HepG2 (cell line): Measurements from ENCODE around the gene PPP1R15B. TPM values are rescaled to one million over a fixed set of nuclear protein-coding genes. Genes with fewer than 3 reads are reported as not detected.

Source experiments
- CCDC6 ChIP-seq: sonication (generic); formaldehyde crosslinking; IDR thresholded peaks from 2 replicates; pipeline ENCODE4 v1.8.1; 2022; ENCODE audit warnings: mild to moderate bottlenecking, missing genetic modification reagents, moderate library complexity
- DMAP1 ChIP-seq: IDR thresholded peaks from 2 replicates; pipeline ENCODE4 v1.6.1; 2016
- GABPB1 ChIP-seq: IDR thresholded peaks from 2 replicates; pipeline ENCODE4 v1.6.1; 2016; ENCODE audit warnings: mild to moderate bottlenecking, missing genetic modification reagents, moderate library complexity, missing compliant biosample characterization
- GATAD2A ChIP-seq: IDR thresholded peaks from 2 replicates; pipeline ENCODE4 v1.6.1; 2016
- GPN1 ChIP-seq: sonication (generic); formaldehyde crosslinking; IDR thresholded peaks from 2 replicates; pipeline ENCODE4 v1.5.1; 2020; ENCODE audit warnings: missing genetic modification reagents, borderline replicate concordance
- NR2F6 ChIP-seq, 2 experiments: IDR thresholded peaks; 2 replicates each; pipeline ENCODE4 v1.6.1; 2016; ENCODE audit warnings: antibody characterized with exemption in 1 of 2, mild to moderate bottlenecking in 1 of 2
- NRL ChIP-seq: sonication (generic); formaldehyde crosslinking; IDR thresholded peaks from 2 replicates; pipeline ENCODE4 v1.5.0; 2020; ENCODE audit warnings: missing genetic modification reagents, mild to moderate bottlenecking, moderate library complexity, borderline replicate concordance
- RARA ChIP-seq: IDR thresholded peaks from 2 replicates; pipeline ENCODE4 v1.6.1; 2016; ENCODE audit warnings: missing genetic modification reagents, missing compliant biosample characterization
- SIN3A ChIP-seq: IDR thresholded peaks from 2 replicates; pipeline ENCODE4 v1.6.1; 2011; ENCODE audit warnings: low read depth, mild to moderate bottlenecking, control low read depth, low read length, borderline replicate concordance
- SOX5 ChIP-seq: IDR thresholded peaks from 2 replicates; pipeline ENCODE4 v1.6.1; 2016; ENCODE audit warnings: borderline replicate concordance
- YEATS2 ChIP-seq: sonication (generic); formaldehyde crosslinking; IDR thresholded peaks from 2 replicates; pipeline ENCODE4 v1.4.0; 2020; ENCODE audit warnings: missing genetic modification reagents, borderline replicate concordance
- ZNF12 ChIP-seq: sonication (generic); formaldehyde crosslinking; IDR thresholded peaks from 2 replicates; pipeline ENCODE4 v1.5.0; 2020; ENCODE audit warnings: missing genetic modification reagents
- ZNF225 ChIP-seq: sonication (generic); formaldehyde crosslinking; IDR thresholded peaks from 2 replicates; pipeline ENCODE4 v1.4.0; 2020; ENCODE audit warnings: mild to moderate bottlenecking, missing genetic modification reagents
- ZNF263 ChIP-seq: sonication (generic); formaldehyde crosslinking; IDR thresholded peaks from 2 replicates; pipeline ENCODE4 v1.4.0; 2020; ENCODE audit warnings: missing genetic modification reagents
- ZNF441 ChIP-seq: sonication (generic); formaldehyde crosslinking; IDR thresholded peaks from 2 replicates; pipeline ENCODE4 v1.7.0; 2021; ENCODE audit warnings: missing genetic modification reagents, borderline replicate concordance
- ZNF607 ChIP-seq: sonication (generic); formaldehyde crosslinking; IDR thresholded peaks from 2 replicates; pipeline ENCODE4 v1.5.1; 2020; ENCODE audit warnings: missing genetic modification reagents, mild to moderate bottlenecking, borderline replicate concordance
- ZNF644 ChIP-seq: IDR thresholded peaks from 2 replicates; pipeline ENCODE4 v1.6.1; 2016; ENCODE audit warnings: low read depth
- ZNF652 ChIP-seq: IDR thresholded peaks from 2 replicates; pipeline ENCODE4 v1.6.1; 2016; ENCODE audit warnings: low read depth, borderline replicate concordance
- ZNF713 ChIP-seq: sonication (generic); formaldehyde crosslinking; IDR thresholded peaks from 2 replicates; pipeline ENCODE4 v1.4.0; 2020; ENCODE audit warnings: mild to moderate bottlenecking, missing genetic modification reagents
- ZNF724P ChIP-seq: sonication (generic); formaldehyde crosslinking; IDR thresholded peaks from 2 replicates; pipeline ENCODE4 v1.8.0; 2022; ENCODE audit warnings: missing genetic modification reagents, borderline replicate concordance
- ZNF746 ChIP-seq: sonication (generic); formaldehyde crosslinking; IDR thresholded peaks from 2 replicates; pipeline ENCODE4 v1.8.0; 2022; ENCODE audit warnings: mild to moderate bottlenecking, missing genetic modification reagents
- ZNF777 ChIP-seq: sonication (generic); formaldehyde crosslinking; IDR thresholded peaks from 2 replicates; pipeline ENCODE4 v1.4.0; 2020; ENCODE audit warnings: missing genetic modification reagents
- ZSCAN9 ChIP-seq: IDR thresholded peaks from 2 replicates; pipeline ENCODE4 v1.6.1; 2016; ENCODE audit warnings: borderline replicate concordance
- polyA plus RNA-seq, 8 experiments: library from polyadenylated mRNA; depleted of rRNA in 3 of 8; stranded (reverse) in 7 of 8; unstranded in 1 of 8; fragments of >200 nt; fragmentation: Illumina TruSeq in 4 of 8; extraction: Trizol in 4 of 8; gene quantifications; 2 replicates each; pipeline versions ENCODE4 v1.2.1 to v1.2.3, GENCODE V29; 2011 to 2016; ENCODE audit warnings: low read depth in 4 of 8, missing spikeins in 1 of 8, mixed read lengths in 1 of 8; ENCODE audit not compliant: insufficient read depth in 1 of 8
- total RNA-seq, 5 experiments: library from RNA; depleted of rRNA; stranded (reverse); fragments of >200 nt; fragmentation: Illumina TruSeq; extraction: Trizol; gene quantifications; 2 replicates each; pipeline ENCODE4 v1.2.3, GENCODE V29; 2016; ENCODE audit warnings: low read depth in 1 of 5
- TF ChIP-seq, protein P1 (sequence below): IDR thresholded peaks from 2 replicates; pipeline ENCODE4 v1.6.1; 2016; ENCODE audit warnings: missing genetic modification reagents, missing compliant biosample characterization
- TF ChIP-seq, protein P2 (sequence below): sonication (generic); formaldehyde crosslinking; IDR thresholded peaks from 2 replicates; pipeline ENCODE4 v1.4.0; 2020; ENCODE audit warnings: mild to moderate bottlenecking, missing genetic modification reagents
- TF ChIP-seq, protein P3 (sequence below): sonication (generic); formaldehyde crosslinking; IDR thresholded peaks from 2 replicates; pipeline ENCODE4 v1.8.0; 2023; ENCODE audit warnings: mild to moderate bottlenecking, missing genetic modification reagents

Gene PPP1R15B
- total and polyA plus RNA-seq, 2 of the 13 experiments (the other 11 are each of a cell fraction or from before 2014, with no cell fraction given) = 13.4 to 23.8 TPM

DNA sequence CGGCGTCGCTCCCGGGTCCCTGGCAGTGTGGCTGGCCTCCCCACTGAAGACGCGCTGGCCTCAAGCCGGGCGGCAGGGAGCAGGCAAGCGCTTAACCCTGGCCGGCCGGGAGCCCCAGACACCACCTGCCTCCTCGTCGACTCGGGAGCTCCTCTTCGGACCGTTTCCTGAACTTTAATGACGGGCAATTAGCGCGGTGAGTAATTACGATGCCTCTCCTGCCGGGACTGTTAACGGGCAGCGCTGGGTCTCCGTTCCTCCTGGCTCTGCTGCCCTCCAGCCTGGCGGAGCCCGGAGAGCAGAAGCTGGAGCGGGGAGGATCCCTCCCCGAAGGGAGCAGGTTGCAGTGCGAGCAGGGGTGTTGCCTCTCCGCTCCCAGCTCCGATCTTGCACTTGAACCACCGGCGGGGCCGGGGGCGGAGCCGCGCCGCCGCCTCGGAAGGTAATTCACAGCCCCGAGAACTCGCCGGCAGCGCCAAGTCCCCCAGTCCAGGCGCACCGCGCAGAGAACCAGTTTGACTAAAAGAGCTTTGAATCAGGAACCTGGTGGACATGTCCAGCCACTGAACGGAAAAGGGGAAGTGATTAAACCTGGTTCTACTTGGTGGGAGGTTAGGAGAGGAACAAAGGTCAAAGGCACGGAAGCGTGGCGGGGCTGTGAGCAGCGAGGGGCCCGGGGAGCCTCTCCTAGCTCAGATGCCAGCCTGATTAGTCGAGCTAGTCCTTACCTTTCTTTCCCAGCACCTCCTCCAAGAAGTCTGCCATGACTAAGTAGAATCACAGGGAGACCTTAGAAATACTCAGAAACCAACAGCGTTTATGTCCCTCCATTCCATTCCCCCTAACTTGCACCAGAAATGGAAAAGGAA lies 33.6 kb downstream of the PPP1R15B start (continued):
- TF ChIP-seq ZSCAN9 (CRISPR knock-in tag) = no peak; the same call in 1 of the 2 replicates
- TF ChIP-seq NRL (CRISPR knock-in tag) = 0 out of 2 replicates have a peak, but pooled peaks have one; percentile 7
- TF ChIP-seq ZNF263 (CRISPR knock-in tag) = peak; percentile 71
- TF ChIP-seq, protein P1, sequence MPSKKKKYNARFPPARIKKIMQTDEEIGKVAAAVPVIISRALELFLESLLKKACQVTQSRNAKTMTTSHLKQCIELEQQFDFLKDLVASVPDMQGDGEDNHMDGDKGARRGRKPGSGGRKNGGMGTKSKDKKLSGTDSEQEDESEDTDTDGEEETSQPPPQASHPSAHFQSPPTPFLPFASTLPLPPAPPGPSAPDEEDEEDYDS (CRISPR knock-in tag) = peak; percentile 47; the same call in 1 of the 2 replicates
- TF ChIP-seq SOX5 (CRISPR knock-in tag) = 0 out of 2 replicates have a peak, but pooled peaks have one; percentile 7
- TF ChIP-seq, protein P2, sequence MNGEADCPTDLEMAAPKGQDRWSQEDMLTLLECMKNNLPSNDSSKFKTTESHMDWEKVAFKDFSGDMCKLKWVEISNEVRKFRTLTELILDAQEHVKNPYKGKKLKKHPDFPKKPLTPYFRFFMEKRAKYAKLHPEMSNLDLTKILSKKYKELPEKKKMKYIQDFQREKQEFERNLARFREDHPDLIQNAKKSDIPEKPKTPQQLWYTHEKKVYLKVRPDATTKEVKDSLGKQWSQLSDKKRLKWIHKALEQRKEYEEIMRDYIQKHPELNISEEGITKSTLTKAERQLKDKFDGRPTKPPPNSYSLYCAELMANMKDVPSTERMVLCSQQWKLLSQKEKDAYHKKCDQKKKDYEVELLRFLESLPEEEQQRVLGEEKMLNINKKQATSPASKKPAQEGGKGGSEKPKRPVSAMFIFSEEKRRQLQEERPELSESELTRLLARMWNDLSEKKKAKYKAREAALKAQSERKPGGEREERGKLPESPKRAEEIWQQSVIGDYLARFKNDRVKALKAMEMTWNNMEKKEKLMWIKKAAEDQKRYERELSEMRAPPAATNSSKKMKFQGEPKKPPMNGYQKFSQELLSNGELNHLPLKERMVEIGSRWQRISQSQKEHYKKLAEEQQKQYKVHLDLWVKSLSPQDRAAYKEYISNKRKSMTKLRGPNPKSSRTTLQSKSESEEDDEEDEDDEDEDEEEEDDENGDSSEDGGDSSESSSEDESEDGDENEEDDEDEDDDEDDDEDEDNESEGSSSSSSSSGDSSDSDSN (CRISPR knock-in tag) = peak; percentile 93
- peak; percentile 41; the same call in 1 of the 2 replicates for TF ChIP-seq ZNF12
- TF ChIP-seq, protein P3, sequence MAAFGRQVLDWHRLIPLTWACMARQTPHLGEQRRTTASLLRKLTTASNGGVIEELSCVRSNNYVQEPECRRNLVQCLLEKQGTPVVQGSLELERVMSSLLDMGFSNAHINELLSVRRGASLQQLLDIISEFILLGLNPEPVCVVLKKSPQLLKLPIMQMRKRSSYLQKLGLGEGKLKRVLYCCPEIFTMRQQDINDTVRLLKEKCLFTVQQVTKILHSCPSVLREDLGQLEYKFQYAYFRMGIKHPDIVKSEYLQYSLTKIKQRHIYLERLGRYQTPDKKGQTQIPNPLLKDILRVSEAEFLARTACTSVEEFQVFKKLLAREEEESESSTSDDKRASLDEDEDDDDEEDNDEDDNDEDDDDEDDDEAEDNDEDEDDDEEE (CRISPR knock-in tag) = 0 out of 2 replicates have a peak, but pooled peaks have one; percentile 27
- TF ChIP-seq ZNF724P = no peak
- peak; percentile 65 for TF ChIP-seq GABPB1 (CRISPR knock-in tag)
- no peak; the same call in 1 of the 2 replicates for TF ChIP-seq ZNF225 (CRISPR knock-in tag)
- 0 out of 2 replicates have a peak, but pooled peaks have one; percentile 14 for TF ChIP-seq ZNF746 (CRISPR knock-in tag)
- no peak for TF ChIP-seq ZNF713 (CRISPR knock-in tag)
- TF ChIP-seq ZNF777 (CRISPR knock-in tag) = peak; percentile 60
- TF ChIP-seq CCDC6 = no peak
- TF ChIP-seq NR2F6 (IDR thresholded peaks at IDR 0.05) = peak; percentile 51
- peak; percentile 62 for TF ChIP-seq NR2F6 (CRISPR knock-in tag; IDR thresholded peaks at IDR 0.05)
- peak; percentile 6; the same call in 1 of the 2 replicates for TF ChIP-seq ZNF652
- TF ChIP-seq YEATS2 = 0 out of 2 replicates have a peak, but pooled peaks have one; percentile 18
- peak; percentile 20; the same call in 1 of the 2 replicates for TF ChIP-seq ZNF644 (CRISPR knock-in tag)
- peak; percentile 80; the same call in 1 of the 2 replicates for TF ChIP-seq SIN3A
- TF ChIP-seq ZNF607 (CRISPR knock-in tag) = peak; percentile 47; the same call in 1 of the 2 replicates
- TF ChIP-seq GPN1 = 0 out of 2 replicates have a peak, but pooled peaks have one; percentile 38
- TF ChIP-seq ZNF441 (CRISPR knock-in tag) = peak; percentile 84; the same call in 1 of the 2 replicates
- peak; percentile 80; the same call in 1 of the 2 replicates for TF ChIP-seq DMAP1 (CRISPR knock-in tag)
- TF ChIP-seq RARA (CRISPR knock-in tag) = peak; percentile 52; the same call in 1 of the 2 replicates
- TF ChIP-seq GATAD2A (CRISPR knock-in tag) = no peak; the same call in 1 of the 2 replicates
